ENCODE data around the gene FOXD2. TPM values are rescaled to one million over a fixed set of nuclear protein-coding genes. Genes with fewer than 3 reads are reported as not detected.

FOXD2 gene
- total RNA-seq, 2 donors from 2014 or later = 0.26 TPM; not detected in 1

DNA sequence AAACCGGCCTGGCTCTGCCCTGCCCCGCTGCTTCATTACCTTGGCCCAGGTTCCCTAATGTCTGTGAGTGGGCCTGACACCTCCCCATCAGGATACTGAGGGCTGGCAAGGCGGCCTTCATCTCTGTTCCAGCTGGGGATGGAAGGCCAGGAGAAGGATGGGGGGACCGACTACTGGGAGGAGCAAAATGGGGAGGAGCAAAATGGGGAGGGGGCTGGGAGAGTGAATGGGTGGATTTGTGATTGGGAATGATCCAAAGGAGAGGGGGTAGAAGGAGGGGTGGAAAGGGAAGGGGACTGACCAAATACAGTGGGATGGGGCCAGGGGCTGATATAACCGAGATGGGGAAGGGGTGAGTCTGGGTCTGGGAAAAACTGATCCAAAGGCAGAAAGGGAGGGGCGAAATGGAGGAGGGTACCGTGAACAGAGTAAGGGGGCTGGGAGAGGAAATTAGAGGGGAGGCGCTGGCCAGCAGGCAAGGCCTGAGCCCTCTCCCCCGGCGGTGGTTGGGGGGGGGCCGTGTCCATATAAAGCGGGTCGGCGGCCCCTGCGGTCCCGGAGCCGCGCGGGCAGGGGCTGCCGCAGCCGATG, 22.0 kb upstream of the FOXD2 start, which contains the start of gene FOXE3:
FOXE3 (plus strand) TSS at position 558 of the 591 bp plus-strand sequence; CDS start at position 589, 31 bp downstream.
- no peaks in the 10 kb centered on the region for H3K9me3 ChIP-seq
- peaks cover 0 to 18% of the 10 kb centered on the region in 2 donors for H3K27me3 ChIP-seq
- H3K36me3 ChIP-seq (replicated peaks in 1 of 2; ENCODE audit: insufficient read depth in 1 of 2, low read depth in 2 of 2) = no peaks in the 10 kb centered on the region
- no peak for ATAC-seq
- intact Hi-C loops (cut with DNase I) = no loop called here
- WGBS, 2 donors = 17 to 28% methylated on average over 15 to 20 of the region's 21 CpGs
- H3K4me1 ChIP-seq = no peaks in the 10 kb centered on the region
- TF ChIP-seq, protein P1, sequence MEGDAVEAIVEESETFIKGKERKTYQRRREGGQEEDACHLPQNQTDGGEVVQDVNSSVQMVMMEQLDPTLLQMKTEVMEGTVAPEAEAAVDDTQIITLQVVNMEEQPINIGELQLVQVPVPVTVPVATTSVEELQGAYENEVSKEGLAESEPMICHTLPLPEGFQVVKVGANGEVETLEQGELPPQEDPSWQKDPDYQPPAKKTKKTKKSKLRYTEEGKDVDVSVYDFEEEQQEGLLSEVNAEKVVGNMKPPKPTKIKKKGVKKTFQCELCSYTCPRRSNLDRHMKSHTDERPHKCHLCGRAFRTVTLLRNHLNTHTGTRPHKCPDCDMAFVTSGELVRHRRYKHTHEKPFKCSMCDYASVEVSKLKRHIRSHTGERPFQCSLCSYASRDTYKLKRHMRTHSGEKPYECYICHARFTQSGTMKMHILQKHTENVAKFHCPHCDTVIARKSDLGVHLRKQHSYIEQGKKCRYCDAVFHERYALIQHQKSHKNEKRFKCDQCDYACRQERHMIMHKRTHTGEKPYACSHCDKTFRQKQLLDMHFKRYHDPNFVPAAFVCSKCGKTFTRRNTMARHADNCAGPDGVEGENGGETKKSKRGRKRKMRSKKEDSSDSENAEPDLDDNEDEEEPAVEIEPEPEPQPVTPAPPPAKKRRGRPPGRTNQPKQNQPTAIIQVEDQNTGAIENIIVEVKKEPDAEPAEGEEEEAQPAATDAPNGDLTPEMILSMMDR (IDR thresholded peaks at IDR 0.05) = no peak
- no peak for TF ChIP-seq POLR2A (IDR thresholded peaks at IDR 0.05)
- no peak within 1 kb of the TSS for H3K27ac ChIP-seq
- no peak for DNase-seq
- H3K4me3 ChIP-seq = no peak within 1 kb of the TSS

DNA sequence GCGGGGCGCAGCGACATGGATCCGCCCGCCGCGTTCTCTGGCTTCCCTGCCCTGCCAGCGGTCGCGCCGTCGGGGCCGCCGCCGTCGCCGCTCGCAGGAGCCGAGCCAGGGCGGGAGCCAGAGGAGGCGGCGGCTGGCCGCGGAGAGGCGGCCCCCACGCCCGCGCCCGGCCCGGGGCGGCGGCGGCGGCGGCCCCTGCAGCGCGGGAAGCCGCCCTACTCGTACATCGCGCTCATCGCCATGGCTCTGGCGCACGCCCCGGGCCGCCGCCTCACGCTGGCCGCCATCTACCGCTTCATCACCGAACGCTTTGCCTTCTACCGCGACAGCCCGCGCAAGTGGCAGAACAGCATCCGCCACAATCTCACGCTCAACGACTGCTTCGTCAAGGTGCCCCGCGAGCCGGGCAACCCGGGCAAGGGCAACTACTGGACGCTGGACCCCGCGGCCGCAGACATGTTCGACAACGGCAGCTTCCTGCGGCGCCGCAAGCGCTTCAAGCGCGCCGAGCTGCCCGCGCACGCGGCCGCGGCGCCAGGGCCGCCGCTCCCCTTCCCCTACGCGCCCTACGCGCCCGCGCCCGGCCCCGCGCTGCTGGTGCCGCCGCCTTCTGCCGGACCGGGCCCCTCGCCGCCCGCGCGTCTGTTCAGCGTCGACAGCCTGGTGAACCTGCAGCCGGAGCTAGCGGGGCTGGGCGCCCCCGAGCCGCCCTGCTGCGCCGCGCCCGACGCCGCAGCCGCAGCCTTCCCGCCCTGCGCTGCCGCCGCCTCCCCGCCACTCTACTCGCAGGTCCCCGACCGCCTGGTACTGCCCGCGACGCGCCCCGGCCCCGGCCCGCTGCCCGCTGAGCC, 21.3 kb upstream of the FOXD2 start:
- intact Hi-C loops (cut with DNase I) = no loop called here

DNA sequence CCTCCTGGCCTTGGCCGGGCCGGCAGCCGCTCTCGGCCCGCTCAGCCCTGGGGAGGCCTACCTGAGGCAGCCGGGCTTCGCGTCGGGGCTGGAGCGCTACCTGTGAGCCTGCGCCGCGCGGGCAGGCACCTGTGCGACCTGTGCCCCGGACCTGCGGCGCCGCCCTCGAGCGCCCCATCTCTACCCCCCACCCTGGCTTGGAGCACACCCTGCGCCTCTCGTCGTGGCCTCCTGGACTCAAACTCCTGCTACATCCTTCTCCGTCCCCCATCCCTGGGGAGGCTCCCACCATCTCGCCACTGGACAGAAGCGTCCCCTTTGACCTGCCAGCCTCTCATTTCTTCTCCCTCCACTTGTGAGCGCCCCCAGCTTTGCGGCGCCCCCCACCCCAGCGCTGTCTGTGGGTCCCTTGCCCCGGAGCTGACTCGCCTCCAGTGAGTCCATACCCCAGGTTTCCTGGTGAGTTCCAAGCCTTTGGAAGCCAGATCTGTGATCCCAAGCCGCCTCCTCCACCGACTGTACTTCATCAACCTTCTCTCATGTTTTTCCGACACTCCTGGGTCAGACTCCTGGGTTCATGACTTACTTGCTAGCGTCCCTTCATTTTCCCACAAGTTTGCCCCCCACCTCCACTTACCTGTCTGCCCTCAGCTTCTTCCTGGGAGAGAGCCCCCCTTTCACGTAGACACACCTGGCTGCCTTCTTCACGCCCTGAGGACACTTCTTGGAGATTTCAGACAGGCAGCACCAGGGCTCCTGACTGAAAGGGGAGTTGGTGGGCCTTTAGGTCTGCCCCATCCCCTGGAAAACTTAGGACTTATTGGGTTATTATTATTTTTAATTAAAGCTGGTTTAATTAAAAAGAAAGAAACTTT, 20.4 kb upstream of the FOXD2 start:
- Histone ChIP-seq H3K9me3 (no peaks in the 10 kb centered on the region), H3K36me3 (replicated peaks in 1 of 2; ENCODE audit: insufficient read depth in 1 of 2, low read depth in 2 of 2) (no peaks in the 10 kb centered on the region), H3K27ac (no peak overlapping the region), H3K4me1 (no peaks in the 10 kb centered on the region), H3K27me3 (peaks cover 0 to 18% of the 10 kb centered on the region in 2 donors), H3K4me3 (no peak overlapping the region)
- 26 to 55% methylated on average over 14 to 38 of the region's 39 CpGs for WGBS, 2 donors
- DNase-seq (no peak), ATAC-seq (no peak)
- TF ChIP-seq, protein P1 (IDR thresholded peaks at IDR 0.05) = no peak
- no peak for TF ChIP-seq POLR2A (IDR thresholded peaks at IDR 0.05)
- intact Hi-C loops (cut with DNase I) = no loop called here

More for the DNA sequence above, 21.3 kb upstream of the FOXD2 start:
- DNase-seq (no peak), ATAC-seq (no peak)
- Histone ChIP-seq H3K4me3 (no peak overlapping the region), H3K27ac (no peak overlapping the region), H3K36me3 (replicated peaks in 1 of 2; ENCODE audit: insufficient read depth in 1 of 2, low read depth in 2 of 2) (no peaks in the 10 kb centered on the region), H3K27me3 (peaks cover 0 to 18% of the 10 kb centered on the region in 2 donors), H3K9me3 (no peaks in the 10 kb centered on the region), H3K4me1 (no peaks in the 10 kb centered on the region)
- WGBS, 2 donors = 2% methylated on average over 114 of the region's 134 CpGs; no CpG with 5 or more reads in 1 of the 2 donors
- TF ChIP-seq POLR2A (IDR thresholded peaks at IDR 0.05) = no peak
- TF ChIP-seq, protein P1 (IDR thresholded peaks at IDR 0.05) = no peak

DNA sequence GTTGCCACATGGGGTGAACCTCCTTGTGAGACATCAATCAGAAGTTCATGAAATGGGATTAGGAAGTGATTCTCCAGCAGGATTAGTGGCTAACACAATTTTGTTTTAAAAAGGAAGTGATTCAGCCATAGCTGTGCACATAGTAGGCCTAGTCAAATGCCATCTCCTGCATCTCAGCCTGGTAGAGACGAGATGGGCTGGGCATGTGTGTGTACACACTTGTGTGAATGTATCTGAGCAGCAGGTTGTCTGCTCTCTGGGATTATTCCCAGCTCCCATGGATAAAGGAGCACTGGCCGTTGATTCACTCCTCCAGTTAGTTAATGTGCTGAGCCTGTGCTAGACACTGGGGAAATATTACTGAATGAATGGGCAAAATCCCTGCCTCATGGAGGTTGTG, 19.7 kb upstream of the FOXD2 start:
- WGBS, 2 donors = 65 to 78% methylated on average over 2 of the region's 2 CpGs
- DNase-seq = no peak
- Histone ChIP-seq H3K4me1 (no peaks in the 10 kb centered on the region), H3K27ac (no peak overlapping the region), H3K4me3 (no peak overlapping the region), H3K9me3 (no peaks in the 10 kb centered on the region), H3K36me3 (replicated peaks in 1 of 2; ENCODE audit: insufficient read depth in 1 of 2, low read depth in 2 of 2) (no peaks in the 10 kb centered on the region), H3K27me3 (peaks cover 0 to 18% of the 10 kb centered on the region in 2 donors)
- intact Hi-C loops (cut with DNase I) = no loop called here
- no peak for TF ChIP-seq POLR2A (IDR thresholded peaks at IDR 0.05)
- ATAC-seq = no peak

All from body of pancreas (tissue), 4 donors.